ENCODE results near the gene ERC2.

GRCh38 chr3:55882006-55882405, 586.3 kb downstream of the ERC2 start:
- TF ChIP-seq ZFP30 (CRISPR knock-in tag; IDR thresholded peaks at IDR 0.05) (no peak), ZFP3 (CRISPR knock-in tag; IDR thresholded peaks at IDR 0.05) (no peak), ZNF70 (CRISPR knock-in tag; IDR thresholded peaks at IDR 0.05) (no peak), ZNF565 (CRISPR knock-in tag; conservative IDR thresholded peaks at IDR 0.05; ENCODE audit: low read depth) (no peak), PPARA (CRISPR knock-in tag; IDR thresholded peaks at IDR 0.05; ENCODE audit: borderline replicate concordance) (no peak), CSDC2 (CRISPR knock-in tag; IDR thresholded peaks at IDR 0.05) (no peak)

All from SK-N-SH treated with all-trans-retinoic acid at 6 μM for 48 hours (cell line).